COLO668 (cell line): ENCODE results near the gene NONO.
"Not testable (repeated sequence)": the region's sequence is repeated elsewhere in the genome, so short reads cannot be mapped to it uniquely, and the experiment has no call there.

Experiments
- DNase-seq: peaks from one replicate; lab custom pipeline; 2025; ENCODE audit not compliant: unreplicated experiment; lab: John Stamatoyannopoulos, UW

NONO gene, protein sequence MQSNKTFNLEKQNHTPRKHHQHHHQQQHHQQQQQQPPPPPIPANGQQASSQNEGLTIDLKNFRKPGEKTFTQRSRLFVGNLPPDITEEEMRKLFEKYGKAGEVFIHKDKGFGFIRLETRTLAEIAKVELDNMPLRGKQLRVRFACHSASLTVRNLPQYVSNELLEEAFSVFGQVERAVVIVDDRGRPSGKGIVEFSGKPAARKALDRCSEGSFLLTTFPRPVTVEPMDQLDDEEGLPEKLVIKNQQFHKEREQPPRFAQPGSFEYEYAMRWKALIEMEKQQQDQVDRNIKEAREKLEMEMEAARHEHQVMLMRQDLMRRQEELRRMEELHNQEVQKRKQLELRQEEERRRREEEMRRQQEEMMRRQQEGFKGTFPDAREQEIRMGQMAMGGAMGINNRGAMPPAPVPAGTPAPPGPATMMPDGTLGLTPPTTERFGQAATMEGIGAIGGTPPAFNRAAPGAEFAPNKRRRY

DNA sequence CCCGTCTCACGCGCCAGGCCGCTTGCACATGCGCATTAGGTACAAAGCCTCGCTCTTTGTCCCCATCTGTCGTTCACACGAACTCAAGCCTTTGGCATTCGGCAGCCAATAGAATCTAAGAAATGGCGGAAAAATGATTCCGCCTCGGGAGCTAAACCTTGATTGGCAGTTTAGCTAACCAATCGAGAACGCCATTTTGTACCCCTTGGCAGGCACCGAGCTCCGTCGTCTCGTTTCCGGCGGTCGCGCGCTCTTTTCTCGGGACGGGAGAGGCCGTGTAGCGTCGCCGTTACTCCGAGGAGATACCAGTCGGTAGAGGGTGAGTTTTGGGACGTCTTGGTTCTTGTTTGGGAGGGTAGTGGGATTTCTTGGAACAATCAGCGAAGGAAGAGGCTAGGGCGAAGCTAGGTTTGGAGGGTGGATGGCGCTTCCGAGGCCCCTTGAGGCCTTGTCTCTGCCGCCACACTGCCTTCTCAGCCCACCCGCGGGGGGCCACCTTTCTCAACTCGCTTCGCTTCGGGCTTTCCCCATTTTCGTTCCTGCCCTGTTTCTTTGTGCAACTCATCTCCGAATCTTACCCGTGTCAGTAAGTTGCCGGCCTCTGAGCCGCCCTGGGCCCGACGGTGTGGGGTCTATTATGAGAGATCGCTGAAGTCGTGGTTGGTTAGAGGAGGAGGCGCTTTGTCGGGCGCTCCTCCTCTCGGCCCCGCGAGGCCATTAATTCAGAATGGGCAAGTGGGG is at the start of gene NONO:
Gene NONO (plus strand): TSS at position 233 of the 741 bp plus-strand sequence. CDS start 7,003 bp downstream, outside the sequence.
- peak; percentile 95 for DNase-seq

DNA sequence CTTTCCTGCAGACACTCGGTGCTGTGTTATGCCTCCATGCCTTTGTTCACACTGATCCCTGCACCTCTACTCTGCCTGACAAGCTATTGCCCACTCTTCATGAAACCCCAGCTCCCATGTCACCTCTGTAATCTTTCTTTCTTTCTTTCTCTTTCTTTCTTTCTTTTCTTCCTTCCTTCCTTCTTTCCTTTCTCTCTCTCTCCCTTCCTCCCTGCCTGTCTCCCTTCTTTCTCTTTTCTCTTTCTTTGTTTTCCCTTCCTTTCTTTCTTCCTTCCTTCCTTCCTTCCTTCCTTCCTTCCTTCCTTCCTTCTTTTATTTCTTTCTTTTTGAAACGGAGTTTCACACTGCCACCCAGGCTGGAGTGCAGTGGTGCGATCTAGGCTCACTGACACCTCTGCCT is 48.0 kb upstream of the NONO start:
- no peak for DNase-seq

DNA sequence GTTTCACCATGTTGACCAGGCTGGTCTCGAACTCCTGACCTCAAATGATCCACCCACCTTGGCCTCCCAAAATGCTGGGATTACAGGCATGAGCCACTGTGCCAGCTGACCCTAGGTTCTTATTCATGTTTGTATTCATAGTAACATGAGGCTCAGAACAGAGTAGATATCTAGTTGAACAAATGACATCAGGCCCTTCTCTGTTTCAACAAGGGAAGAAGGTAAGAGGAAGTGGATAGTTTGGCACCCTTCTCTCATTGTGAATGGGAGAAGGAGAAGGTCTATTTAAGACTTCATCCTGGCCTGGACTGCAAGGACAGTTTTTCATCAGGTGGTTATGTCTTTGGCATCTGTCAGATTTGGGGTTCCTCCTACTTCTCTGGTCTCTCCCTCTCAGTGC is 46.6 kb upstream of the NONO start:
- no peak for DNase-seq

DNA sequence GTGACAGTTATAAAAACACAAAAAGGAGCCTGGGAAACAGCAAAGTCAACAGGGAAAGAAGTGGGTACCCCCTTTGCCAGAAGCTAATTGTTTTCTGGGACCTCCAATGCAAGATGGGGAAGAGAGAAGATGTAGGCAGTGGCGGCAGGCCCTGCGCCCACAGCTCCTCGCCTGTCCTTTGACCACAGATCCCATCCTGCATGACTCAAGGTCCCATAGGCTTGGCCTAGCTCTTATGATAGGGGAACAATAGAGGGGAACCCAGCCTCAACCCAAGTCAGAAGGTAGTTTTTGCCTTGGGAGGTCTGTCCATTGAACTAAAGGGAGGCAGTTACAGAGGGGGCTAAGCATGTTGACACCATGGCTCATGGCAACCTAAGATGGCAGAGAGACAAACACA is 43.7 kb upstream of the NONO start:
- no peak for DNase-seq

DNA sequence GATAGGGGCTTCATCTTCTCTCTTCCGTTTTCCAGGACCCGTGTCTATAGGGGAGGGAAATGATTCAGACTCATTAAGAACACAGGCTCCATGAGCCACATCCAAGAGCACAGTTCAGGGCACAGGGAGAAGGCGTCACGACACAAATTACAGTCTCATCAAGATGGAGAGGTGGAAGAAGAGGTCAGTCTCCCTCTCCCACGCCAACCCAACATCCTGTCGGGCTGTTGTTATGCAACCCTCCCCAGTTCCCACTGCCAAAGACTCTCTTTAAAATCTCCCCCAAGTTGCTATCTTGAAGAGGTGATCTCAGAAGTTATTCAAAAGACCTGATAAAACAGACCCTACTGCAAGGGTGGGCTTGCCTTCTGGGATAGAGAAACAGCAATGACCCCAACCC is 42.1 kb upstream of the NONO start:
- no peak for DNase-seq

DNA sequence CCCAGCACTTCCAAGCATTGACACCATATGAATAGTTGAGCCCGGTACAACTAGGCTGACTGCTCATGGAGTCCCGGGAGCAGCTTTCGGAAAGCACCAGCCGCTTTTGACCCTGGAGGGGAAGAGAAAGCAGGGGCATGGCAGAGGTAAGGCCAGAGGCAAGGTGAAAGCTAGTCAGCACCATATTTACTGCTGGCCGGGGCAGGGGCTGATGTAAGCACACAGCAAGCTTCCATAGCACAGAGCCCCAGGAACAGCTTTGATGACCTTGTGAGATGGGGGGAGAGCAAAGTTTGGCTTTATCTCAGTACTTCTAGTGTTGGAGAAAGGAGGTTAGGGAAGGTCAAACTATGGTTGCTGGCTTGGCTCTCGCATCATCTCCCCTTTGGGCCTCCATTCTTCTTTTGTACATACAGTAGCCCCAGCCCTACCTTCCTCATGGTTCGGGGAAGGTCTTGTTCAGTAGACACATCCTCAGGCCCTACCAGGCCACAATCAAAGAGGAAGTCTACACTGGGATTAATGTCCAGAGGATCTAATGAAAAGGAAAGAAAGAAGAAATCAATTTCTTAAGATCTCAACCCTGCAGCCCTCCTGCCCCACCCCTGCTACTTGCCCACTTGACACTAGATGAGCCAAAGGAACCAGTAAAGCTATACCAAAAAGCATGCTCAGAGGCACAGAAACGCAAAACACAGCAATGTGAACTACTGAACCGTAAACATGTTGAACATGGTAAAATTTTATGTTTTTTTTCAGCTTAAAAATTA is 38.9 kb upstream of the NONO start:
- no peak for DNase-seq

DNA sequence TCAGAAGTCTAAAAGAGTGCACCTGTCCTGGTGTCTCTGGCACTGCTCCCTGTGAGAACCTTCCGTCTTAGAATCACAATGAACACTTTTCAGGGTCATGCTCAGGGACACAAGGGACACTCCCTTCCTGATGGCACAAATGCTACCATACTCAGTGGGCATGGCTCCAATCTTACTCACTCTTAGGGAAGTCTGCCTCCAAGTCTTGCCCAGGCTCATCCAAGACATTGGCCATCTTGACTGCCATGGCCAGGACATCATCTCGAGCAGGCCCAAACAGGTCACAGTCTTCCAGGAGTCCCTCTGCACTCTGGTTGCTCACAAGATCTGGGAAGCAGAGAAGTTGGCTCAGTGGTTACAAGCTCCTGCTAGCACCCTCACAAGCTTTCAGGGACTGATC is 38.3 kb upstream of the NONO start:
- no peak for DNase-seq

DNA sequence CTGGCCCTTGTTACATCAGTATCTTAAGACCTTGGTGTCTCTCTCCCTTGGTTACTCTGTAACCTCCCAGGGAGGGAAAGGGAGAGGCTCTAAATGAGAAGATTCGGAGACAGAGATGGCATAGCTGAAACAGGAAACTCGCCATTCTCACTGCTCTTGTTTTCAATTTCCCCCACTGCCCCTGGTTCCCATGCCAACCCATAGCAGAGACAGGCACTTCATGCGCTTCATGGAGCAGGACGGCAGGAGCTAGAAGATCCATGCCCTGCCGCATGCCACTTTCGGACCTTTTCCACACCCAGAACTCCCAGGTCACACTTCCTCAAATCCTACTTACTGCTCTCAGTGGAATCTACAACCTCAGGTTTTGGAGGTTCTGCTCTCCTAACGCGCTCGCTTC is 32.6 kb upstream of the NONO start:
- no peak for DNase-seq

DNA sequence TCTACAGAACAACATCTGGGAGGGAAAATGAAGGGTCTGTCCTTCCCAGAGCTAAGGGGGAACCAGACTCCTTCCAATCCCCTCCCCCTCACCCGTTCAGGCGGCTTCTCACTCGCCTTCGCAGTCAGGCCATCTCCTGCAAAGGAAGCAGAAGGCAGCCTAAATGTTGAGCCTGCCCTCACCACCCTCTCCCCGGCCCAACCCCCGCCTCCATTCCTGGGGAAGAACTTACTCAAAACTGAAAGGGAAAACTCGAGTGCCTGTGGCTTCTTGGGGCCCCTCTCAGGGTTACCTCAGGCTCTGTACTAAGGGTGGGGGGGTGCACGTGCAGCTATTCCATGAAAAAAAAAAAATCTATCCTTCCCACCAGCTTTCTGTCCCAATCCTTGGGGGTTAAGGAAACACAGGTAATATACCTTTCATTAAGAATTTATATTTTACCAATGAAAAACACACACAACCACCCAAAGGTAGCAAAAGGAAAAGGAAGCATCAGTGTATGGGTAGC is 31.9 kb upstream of the NONO start:
- DNase-seq = no peak

DNA sequence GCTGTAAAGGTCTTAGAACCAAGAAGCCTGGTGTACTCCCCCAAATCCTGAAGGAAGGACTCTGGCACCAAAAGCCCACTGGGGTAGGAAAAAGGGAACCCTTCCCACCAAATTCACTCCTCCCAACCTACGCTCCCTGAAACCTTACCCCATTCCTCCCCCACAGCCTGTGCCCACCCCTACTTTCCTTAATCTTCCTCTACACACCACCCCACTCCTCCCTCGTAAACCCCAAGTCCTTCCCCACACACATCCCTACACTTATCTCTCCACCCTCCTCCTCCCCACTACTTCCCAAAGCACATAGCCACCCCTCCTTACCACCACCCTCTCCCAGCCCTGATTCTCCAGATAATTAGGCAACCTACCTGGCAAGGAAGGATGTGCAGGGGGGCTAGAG is 31.2 kb upstream of the NONO start:
- DNase-seq = no peak

DNA sequence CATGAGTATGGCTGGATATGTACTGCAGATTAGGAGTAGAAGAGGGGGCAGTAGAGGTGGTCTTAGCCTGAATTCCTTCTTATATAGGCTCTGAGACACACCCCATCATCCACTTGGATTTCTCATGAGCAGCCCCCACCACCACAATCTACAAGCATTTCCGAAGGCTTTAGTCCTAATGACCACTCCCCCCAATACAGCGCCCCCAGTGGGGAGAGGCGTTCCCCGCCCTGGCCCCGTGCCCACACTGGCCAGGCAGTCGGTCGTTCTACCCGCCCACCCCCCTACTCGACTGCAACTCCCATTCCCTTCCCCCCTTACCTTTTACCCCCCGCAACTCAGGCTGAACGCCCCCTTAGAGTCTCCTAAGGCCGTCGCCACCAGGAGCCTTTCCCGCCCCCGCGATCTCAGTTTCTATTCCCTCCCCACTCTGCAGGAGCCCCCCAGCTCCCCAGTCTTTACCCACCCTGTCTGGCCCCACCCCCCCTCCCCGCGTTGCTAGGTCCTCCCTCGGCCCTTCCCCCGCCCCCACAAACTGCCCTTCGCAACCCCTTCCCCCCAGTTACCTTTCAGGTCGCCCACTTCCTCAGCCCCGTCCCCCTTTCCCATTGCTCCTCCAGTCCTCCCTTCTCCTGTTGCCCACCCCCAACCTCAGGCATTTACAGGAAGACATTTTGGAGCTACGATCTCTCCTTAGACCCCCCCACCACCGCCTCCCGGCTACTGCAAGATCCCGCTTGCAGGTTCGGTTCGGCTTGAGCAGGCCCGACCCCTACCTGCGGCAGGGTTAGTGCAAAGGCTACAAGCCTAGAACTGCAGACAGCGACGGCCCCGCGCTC is 30.0 kb upstream of the NONO start:
- peak; percentile 53 for DNase-seq

DNA sequence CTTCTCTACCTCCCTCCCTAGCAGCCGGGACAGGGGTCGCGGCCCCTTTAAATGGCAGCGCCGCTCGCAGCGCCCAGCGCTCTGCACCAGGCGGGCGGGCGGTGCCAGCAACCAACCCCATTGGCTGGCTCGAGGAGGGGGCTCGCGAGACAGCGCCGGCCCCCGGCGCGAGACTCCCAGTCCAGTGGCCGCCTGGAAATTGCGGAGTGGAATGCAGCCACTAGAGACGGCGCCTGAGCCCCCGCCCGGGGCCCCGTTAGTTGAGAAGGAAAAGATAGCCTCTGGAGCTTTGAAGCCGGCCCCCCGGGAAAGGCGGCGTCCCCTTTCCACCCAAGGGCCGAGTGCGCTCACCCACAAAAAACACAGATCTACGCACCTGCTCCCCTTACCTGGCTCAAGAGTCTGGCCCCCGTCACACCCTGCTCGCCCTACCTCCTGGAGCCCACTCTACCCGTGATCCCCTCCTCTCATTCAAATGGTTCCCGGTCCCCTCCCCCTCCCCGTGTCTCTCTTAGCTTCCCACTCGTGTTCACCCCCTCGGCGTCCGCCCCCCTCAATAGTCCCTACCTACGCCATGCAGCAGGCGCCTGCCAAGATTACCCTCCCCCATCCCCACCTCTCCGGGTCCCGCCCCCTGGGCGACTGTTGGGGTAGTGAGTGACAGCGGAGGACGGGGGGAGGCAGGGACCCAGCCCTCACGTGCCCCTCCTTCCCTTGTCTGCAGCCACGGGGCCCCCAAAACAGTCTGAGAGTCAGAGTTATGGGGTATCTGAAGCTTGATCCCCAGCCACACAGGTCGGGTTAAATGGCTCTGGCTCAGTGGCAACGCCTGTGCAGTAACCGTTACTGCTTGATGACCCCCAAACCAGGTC is 29.1 kb upstream of the NONO start, which contains the start of gene ZMYM3:
Gene ZMYM3 (minus strand): TSS at position 49 of the 872 bp plus-strand sequence. CDS start 885 bp downstream, outside the sequence.
- peak; percentile 91 for DNase-seq

DNA sequence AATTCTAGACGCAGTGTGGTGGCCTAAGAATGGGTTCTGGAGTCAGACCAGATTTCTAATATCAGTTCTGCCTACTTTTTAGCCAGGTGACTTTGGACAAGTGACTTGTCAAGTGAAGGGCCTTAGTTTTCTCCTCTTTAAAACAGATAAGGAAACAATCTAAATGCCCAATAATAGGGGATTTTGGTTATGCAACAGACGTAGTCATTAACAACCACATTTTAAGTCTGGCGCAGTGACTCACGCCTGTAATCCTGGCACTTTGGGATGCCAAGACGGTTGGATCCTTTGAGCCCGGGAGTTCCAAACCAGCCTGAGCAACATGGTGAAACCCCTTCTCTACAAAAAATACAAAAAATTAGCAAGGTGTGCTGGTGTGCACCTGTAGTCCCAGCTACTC is 27.4 kb upstream of the NONO start:
- DNase-seq = no peak

DNA sequence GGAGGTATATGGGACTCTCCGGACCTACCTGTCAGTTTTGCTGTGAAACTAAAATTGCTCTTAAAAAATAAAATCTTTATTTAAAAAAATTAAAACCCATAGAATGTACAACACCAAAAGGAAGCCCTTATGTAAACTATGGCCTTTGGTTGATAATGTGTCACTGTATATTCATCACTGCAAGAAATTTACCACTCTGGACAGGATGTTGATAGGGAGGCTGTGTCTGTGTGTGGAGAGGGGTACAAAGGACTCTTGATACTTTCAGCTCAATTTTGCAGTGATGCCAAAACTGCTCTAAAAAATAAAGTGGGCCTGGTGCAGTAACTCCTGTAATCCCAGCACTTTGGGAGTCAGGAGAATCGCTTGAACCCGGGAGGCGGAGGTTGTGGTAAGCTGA is 26.6 kb upstream of the NONO start:
- no peak for DNase-seq

DNA sequence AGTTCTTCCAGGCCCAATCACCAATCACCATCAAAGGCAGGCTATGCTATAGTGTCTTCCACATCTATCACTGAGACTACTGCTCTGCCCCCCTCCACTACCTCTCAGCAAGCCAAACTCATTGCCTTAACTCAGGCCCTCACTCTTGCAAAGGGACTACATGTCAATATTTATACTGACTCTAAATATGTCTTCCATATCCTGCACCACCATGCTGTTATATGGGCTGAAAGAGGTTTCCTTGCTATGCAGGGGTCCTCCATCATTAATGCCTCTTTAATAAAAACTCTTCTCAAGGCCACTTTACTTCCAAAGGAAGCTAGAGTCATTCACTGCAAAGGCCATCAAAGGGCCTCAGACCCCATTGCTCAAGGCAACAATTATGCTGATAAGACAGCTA is 14.8 kb upstream of the NONO start:
- DNase-seq = not testable (repeated sequence)

DNA sequence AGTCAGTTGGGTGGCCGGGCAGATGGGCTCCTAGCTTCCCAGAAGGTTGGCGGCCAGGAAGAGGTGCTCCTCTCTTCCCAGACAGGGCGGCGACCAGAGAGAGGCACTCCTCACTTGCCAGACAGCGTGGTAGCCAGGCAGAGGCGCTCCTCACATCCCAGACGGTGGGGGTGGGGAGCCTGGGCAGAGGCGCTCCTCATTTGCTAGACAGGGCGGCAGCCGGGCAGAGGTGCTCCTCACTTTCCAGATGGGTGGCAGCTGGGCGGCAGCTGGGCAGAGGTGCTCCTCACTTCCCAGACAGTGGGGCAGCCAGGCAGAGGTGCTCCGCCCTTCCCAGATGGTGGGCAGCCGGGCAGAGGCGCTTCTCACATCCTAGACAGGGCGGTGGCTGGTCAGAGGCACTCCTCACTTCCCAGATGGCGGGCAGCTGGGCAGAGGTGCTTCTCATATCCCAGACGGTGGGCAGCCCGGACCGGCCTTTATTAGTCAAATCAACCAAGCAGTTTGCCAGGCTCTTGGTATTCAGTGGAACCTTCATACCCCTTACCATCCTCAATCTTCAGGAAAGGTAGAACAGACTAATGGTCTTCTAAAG is 13.5 kb upstream of the NONO start:
- no peak for DNase-seq

DNA sequence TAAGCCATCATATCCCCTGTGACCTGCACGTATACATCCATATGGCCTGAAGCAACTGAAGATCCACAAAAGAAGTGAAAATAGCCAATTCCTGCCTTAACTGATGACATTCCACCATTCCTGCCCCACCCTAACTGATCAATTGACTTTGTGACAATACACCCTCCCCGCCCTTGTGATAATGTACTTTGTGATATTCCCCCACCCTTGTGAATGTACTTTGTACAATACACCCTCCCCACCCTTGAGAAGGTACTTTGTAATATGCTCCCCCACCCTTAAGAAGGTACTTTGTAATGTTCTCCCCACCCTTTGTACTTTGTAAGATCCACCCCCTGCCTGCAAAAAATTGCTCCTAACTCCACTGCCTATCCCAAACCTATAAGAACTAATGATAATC is 11.1 kb upstream of the NONO start:
- not testable (repeated sequence) for DNase-seq

DNA sequence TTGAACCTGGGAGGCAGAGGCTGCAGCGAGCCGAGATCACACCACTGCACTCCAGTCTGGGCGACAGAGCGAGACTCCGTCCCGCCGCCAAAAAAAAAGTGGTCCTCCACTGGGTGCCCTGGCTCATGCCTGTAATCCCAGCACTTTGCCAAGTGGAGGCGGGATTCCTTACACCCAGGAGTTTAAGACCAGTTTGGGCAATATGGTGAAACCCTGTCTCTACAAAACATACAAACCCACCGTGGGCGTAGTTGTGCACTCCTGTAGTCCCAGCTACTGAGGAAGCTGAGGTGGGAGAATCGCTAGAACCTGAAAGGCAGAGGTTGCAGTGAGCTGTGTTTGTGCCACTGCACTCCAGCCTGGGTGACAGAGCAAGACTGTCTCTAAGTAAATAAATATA is 2.1 kb upstream of the NONO start:
- not testable (repeated sequence) for DNase-seq
